Activated CD8-positive, alpha-beta T cell treated with anti-CD3 and anti-CD28 coated beads, Interleukin-2, amount 10 ng/mL, durations not matched to agents 7 days and 5 days (primary cell): Measurements from ENCODE around the gene SLC24A4. TPM values are rescaled to one million over a fixed set of nuclear protein-coding genes. Genes with fewer than 3 reads are reported as not detected.
A peak's percentile ranks its signal among the peaks of the same experiment; 100 is the strongest.

Source experiments
- ATAC-seq: fragments of 150-1000 bp; cut with Tn5 transposase; one replicate; pipeline ENCODE4 v1.10.0; 2021; ENCODE audit warnings: moderate library complexity
- CTCF ChIA-PET: fragments of 350-600 bp; sonication (Branson Sonifier 250); formaldehyde crosslinking; loops from one replicate; lab custom pipeline; 2021; ENCODE audit warnings: antibody characterized with exemption; lab: Charles Lee
- POLR2A ChIA-PET: fragments of 350-600 bp; sonication (Branson Sonifier 250); formaldehyde crosslinking; loops from one replicate; lab custom pipeline; 2021; ENCODE audit warnings: antibody characterized with exemption; lab: Charles Lee
- DNase-seq: peaks from one replicate; pipeline ENCODE4 v3.0.0-alpha.2; 2020
- H3K27ac Mint-ChIP-seq: one replicate; pipeline ENCODE4 v1.8.0; 2021; ENCODE audit warnings: mild to moderate bottlenecking, mixed read lengths
- H3K27me3 Mint-ChIP-seq: one replicate; pipeline ENCODE4 v1.8.0; 2021; ENCODE audit warnings: low read depth, mixed read lengths
- H3K36me3 Mint-ChIP-seq: one replicate; pipeline ENCODE4 v1.8.0; 2021; ENCODE audit warnings: low read depth, mixed read lengths
- H3K4me1 Mint-ChIP-seq: one replicate; pipeline ENCODE4 v1.8.0; 2021; ENCODE audit warnings: low read depth, mixed read lengths
- H3K4me3 Mint-ChIP-seq: one replicate; pipeline ENCODE4 v1.8.0; 2021; ENCODE audit warnings: mild to moderate bottlenecking, mixed read lengths
- H3K9me3 Mint-ChIP-seq: one replicate; pipeline ENCODE4 v1.8.0; 2022; ENCODE audit warnings: mixed read lengths; ENCODE audit not compliant: insufficient read depth
- total RNA-seq, 2 experiments: library from RNA; stranded (reverse); gene quantifications; one replicate each; pipeline ENCODE4 v1.2.3, GENCODE V29; 2021

The SLC24A4 gene
- total RNA-seq, 2 experiments from 2014 or later: 0.05 TPM; not detected in 1

DNA sequence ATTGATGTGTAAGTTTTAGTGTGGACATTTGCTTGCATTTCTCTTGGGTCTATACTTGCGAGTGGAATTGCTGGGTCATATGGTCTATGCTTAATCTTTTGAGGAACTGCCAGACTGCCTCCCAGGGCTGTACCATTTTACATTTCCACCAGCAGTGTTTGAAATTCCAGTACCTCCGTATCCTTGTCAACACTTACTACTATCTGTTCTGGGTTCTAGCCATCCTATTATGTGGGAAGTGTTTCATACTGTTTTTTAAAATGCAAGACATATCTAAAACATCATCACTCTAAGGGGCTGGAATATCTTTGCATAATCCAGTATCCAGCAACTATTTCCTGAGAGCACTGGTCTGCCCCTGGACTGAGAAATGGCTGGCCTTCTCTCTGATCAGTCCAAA is 110.4 kb downstream of the SLC24A4 start:
- Mint-ChIP-seq H3K4me1 (peaks cover 2% of the 10 kb centered on the region), H3K4me3 (no peak overlapping the region), H3K27ac (no peak overlapping the region), H3K27me3 (peaks cover 10% of the 10 kb centered on the region), H3K36me3 (no peaks in the 10 kb centered on the region), H3K9me3 (no peaks in the 10 kb centered on the region)
- POLR2A ChIA-PET: no interaction called here
- CTCF ChIA-PET: no interaction called here
- no peak for ATAC-seq
- DNase-seq: no peak

- ChIA-PET CTCF (no interaction called here), POLR2A (no interaction called here)
- peaks cover 2% of the 10 kb centered on the region for H3K4me1 Mint-ChIP-seq
- H3K9me3 Mint-ChIP-seq: no peaks in the 10 kb centered on the region
- no peak for ATAC-seq
- H3K36me3 Mint-ChIP-seq: no peaks in the 10 kb centered on the region
- H3K27ac Mint-ChIP-seq: no peak overlapping the region
- DNase-seq: no peak
- peaks cover 13% of the 10 kb centered on the region for H3K27me3 Mint-ChIP-seq
- no peak overlapping the region for H3K4me3 Mint-ChIP-seq
These were observed 112.2 kb downstream of the SLC24A4 start for GRCh38 chr14:92435154-92435553.

DNA sequence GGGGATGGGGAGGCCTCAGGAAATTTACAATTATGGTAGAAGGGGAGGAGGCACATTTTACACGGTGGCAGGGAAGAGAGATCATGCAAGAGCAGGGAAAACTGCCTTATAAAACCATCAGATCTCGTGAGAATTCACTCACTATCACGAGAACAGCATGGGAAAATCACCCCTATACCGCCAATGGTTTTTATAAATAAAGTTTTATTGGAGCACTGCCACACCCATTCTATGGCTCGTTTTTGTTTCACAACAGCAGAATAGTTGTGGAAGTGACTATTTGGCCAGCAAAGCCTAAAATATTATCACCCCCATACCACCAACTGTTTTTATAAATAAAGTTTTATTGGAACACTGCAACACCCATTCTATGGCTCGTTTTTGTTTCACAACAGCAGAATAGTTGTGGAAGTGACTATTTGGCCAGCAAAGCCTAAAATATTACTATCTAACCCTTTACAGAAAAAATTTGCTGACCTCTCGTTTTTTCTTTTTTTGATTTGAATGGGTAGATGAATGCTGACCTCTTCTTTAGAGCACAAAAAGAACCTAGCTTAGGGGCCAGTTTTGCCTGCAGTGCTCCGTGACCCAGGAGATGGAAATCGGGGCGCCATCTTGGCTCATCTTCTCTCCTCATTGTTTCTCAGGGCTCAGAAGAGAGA is 113.3 kb downstream of the SLC24A4 start:
- Mint-ChIP-seq H3K36me3 (no peaks in the 10 kb centered on the region), H3K27ac (no peak overlapping the region), H3K9me3 (no peaks in the 10 kb centered on the region), H3K4me3 (no peak overlapping the region), H3K27me3 (peaks cover 11% of the 10 kb centered on the region), H3K4me1 (peaks cover 2% of the 10 kb centered on the region)
- ChIA-PET CTCF (no interaction called here), POLR2A (no interaction called here)
- DNase-seq: no peak
- ATAC-seq: no peak

DNA sequence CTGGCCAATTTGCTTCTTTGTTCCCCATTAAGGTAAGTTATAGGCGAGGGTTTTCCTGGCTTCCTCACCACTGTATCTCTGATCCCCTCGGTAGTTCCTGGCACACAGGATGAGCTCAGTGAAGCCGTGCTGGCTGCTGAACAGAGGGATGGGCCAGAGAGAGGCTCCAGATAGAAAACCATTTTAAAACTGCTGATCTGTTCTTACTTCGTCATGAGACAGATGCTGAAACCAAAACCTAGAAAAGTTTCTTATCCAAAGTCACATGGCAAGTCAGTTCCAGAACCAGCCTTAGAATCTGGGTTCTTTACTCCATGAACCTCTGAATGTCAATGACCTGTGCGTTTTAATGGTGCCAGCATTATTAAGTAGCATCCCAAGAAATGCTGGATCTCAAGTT is 114.3 kb downstream of the SLC24A4 start:
- Mint-ChIP-seq H3K36me3 (no peaks in the 10 kb centered on the region), H3K27ac (no peak overlapping the region), H3K4me3 (no peak overlapping the region), H3K4me1 (peaks cover 9% of the 10 kb centered on the region), H3K27me3 (peaks cover 11% of the 10 kb centered on the region), H3K9me3 (no peaks in the 10 kb centered on the region)
- CTCF ChIA-PET: no interaction called here
- ATAC-seq (no peak), DNase-seq (no peak)
- POLR2A ChIA-PET: no interaction called here

- peaks cover 9% of the 10 kb centered on the region for H3K4me1 Mint-ChIP-seq
- POLR2A ChIA-PET: interaction anchor here (0.6 kb wide), 1 partner anchor 23 kb away, joined by 3 read pairs; no protein-coding TSS in a partner anchor
- peaks cover 11% of the 10 kb centered on the region for H3K27me3 Mint-ChIP-seq
- H3K9me3 Mint-ChIP-seq: no peaks in the 10 kb centered on the region
- no peaks in the 10 kb centered on the region for H3K36me3 Mint-ChIP-seq
- DNase-seq: no peak
- no peak overlapping the region for H3K27ac Mint-ChIP-seq
- CTCF ChIA-PET: no interaction called here
- ATAC-seq: no peak
- no peak overlapping the region for H3K4me3 Mint-ChIP-seq
These were observed 114.8 kb downstream of the SLC24A4 start for GRCh38 chr14:92437729-92438285.

DNA sequence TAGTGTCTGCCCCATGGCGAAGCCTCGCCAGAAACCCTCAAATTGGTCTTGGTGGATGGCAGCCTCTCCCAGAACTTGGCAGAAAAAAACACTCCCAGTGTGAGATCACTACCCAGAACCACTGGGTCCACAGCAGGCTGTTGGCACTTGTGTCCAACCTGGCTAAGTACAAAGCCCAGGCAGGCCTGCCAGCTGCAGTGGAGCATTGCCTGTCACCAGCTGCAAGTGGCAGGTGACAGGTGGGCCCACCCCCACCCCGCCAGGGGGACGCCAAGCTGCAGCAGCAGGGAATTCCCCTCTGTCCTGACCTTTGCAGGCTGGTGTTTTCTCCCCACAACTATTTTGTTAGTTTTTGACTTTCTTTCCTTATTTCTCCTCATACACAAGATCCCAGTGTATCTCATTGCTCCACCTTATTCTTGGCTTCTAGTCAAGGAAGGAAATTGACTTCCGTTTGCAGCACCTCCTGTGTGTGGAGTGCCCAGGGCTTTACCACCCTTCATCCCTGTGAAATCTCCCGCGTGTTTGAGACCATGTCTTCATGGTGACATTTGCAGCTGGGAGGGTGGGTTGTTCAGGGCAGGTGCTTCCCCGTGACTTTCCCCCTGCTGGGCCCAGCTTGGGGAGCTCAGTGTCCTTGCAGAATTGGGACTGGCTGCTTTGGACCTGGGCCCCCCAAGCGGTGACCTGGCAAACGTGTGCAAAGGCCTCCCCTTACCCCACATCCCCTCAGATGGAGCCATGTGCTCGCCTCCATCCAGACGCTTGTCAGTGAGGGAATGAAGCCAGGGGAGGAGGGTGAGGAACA is 116.8 kb downstream of the SLC24A4 start:
- POLR2A ChIA-PET: no interaction called here
- no peak overlapping the region for H3K27ac Mint-ChIP-seq
- no peak overlapping the region for H3K4me3 Mint-ChIP-seq
- CTCF ChIA-PET: no interaction called here
- peaks cover 11% of the 10 kb centered on the region for H3K27me3 Mint-ChIP-seq
- no peaks in the 10 kb centered on the region for H3K36me3 Mint-ChIP-seq
- H3K9me3 Mint-ChIP-seq: no peaks in the 10 kb centered on the region
- ATAC-seq: no peak
- H3K4me1 Mint-ChIP-seq: peaks cover 9% of the 10 kb centered on the region
- no peak for DNase-seq

DNA sequence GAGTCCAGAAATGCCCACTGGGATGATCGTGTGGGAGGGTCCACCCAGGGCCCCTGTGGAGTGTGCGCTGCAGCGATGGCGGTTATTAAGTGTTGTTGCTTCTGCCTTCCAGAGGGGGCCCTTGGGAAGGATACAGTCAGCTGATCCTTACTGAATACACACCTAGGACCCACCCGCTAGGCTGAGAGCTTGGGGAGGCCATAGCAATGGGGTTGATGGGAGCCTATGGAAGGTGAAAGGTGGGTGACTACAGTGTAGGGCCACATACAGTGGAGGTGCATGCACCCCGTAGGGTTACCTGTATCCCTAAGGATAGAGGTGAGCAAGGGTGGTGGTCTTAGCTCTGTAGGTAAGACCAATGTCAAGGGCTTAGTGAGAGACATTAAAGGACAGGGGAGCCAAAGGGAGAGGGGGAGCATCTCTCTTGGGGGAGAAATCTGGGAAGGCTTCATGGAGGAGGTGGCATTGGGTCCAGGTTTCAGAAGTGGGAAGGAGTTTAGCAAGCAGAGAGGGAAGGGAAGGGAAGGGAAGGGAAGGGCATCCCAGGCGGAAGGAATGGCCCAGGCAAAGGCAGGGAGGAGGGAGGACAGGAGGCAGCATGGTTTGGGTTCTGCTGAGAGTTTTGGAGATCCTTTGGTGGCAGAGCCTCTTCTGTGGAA is 117.5 kb downstream of the SLC24A4 start:
- Mint-ChIP-seq H3K36me3 (no peaks in the 10 kb centered on the region), H3K4me3 (no peak overlapping the region), H3K9me3 (no peaks in the 10 kb centered on the region), H3K27ac (no peak overlapping the region), H3K27me3 (peaks cover 9% of the 10 kb centered on the region), H3K4me1 (peaks cover 9% of the 10 kb centered on the region)
- CTCF ChIA-PET: no interaction called here
- DNase-seq (no peak), ATAC-seq (no peak)
- POLR2A ChIA-PET: no interaction called here

DNA sequence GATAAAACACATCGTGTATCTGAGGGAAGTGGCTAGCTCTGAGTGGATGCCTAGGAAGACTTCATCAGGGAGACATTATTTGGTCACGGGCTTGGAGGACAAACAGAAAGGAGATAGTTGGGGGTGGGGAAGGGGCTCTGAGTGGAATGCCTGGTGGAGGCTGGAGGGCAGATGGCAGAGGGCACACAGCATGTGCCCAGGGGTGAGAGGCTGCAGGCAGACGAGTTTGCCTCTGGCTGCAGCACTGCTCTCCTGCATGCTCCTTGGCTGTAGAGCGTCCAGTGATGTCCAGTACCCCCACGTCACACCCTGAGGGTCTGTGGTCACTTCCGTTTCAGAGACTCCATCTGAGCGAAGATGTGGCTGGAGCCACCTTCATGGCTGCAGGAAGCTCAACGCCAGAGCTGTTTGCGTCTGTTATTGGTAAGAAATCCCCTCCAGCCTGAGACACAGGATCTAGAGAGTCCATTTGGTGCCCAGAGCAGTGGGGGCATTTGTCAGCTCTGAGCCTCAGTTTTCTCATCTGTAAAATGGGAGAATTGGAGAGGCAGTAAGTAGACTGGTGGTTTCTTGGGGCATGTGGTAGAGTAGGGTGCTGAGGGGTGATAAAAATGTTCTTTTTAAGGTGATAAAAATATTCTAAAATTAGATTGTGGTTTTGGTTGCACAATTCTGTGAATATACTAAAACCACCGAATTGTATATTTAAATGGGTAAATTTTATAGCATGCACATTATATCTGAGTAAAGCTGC is 119.0 kb downstream of the SLC24A4 start:
- H3K4me3 Mint-ChIP-seq: no peak overlapping the region
- no peaks in the 10 kb centered on the region for H3K36me3 Mint-ChIP-seq
- no peaks in the 10 kb centered on the region for H3K9me3 Mint-ChIP-seq
- POLR2A ChIA-PET: no interaction called here
- peaks cover 16% of the 10 kb centered on the region for H3K4me1 Mint-ChIP-seq
- DNase-seq (no peak), ATAC-seq (peak; percentile 23)
- H3K27me3 Mint-ChIP-seq: peaks cover 6% of the 10 kb centered on the region
- CTCF ChIA-PET: no interaction called here
- no peak overlapping the region for H3K27ac Mint-ChIP-seq

- Mint-ChIP-seq H3K27me3 (peaks cover 3% of the 10 kb centered on the region), H3K4me3 (no peak overlapping the region), H3K9me3 (no peaks in the 10 kb centered on the region), H3K4me1 (peaks cover 13% of the 10 kb centered on the region), H3K36me3 (no peaks in the 10 kb centered on the region), H3K27ac (no peak overlapping the region)
- ChIA-PET CTCF (no interaction called here), POLR2A (no interaction called here)
- DNase-seq (no peak), ATAC-seq (no peak)
These were observed 120.2 kb downstream of the SLC24A4 start for GRCh38 chr14:92443167-92443566.

- CTCF ChIA-PET: no interaction called here
- H3K27ac Mint-ChIP-seq: no peak overlapping the region
These were observed 120.8 kb downstream of the SLC24A4 start for GRCh38 chr14:92443741-92444140.

DNA sequence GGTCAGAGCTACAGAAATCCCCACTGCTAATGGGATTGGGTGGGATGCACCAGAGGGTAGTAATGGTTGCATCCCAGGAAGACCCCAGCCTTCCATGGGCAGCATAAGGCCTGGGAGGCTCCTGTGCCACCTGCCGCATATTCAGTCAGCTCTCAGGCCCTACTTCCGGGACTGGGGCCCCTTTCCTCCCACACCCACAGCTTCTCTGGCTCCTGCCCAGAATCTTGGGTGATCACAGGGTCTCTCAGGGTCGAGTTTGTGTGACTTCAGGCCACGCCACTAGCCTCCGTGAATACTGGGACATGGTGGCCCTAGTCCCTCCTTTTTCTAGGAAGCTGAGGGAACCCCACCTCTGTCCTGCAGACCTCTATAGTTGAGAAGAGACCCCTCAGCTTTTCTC is 123.8 kb downstream of the SLC24A4 start:
- Mint-ChIP-seq H3K9me3 (no peaks in the 10 kb centered on the region), H3K36me3 (no peaks in the 10 kb centered on the region), H3K4me3 (no peak overlapping the region), H3K27ac (no peak overlapping the region), H3K4me1 (peaks cover 10% of the 10 kb centered on the region), H3K27me3 (no peaks in the 10 kb centered on the region)
- ATAC-seq (no peak), DNase-seq (no peak)
- ChIA-PET CTCF (interaction anchor here (0.8 kb wide), 1 partner anchor 15 kb away, joined by 4 read pairs; no protein-coding TSS in a partner anchor), POLR2A (interaction anchor here (0.8 kb wide), 1 partner anchor 139 kb away, joined by 3 read pairs; no protein-coding TSS in a partner anchor)

More at GRCh38 chr14:92443741-92444140, 120.8 kb downstream of the SLC24A4 start:
- H3K36me3 Mint-ChIP-seq: no peaks in the 10 kb centered on the region
- H3K27me3 Mint-ChIP-seq: peaks cover 3% of the 10 kb centered on the region
- ATAC-seq (no peak), DNase-seq (no peak)
- POLR2A ChIA-PET: no interaction called here
- no peaks in the 10 kb centered on the region for H3K9me3 Mint-ChIP-seq
- no peak overlapping the region for H3K4me3 Mint-ChIP-seq
- peaks cover 13% of the 10 kb centered on the region for H3K4me1 Mint-ChIP-seq
